Osteoblast (primary cell): Measurements from ENCODE around the gene COL24A1. TPM values are rescaled to one million over a fixed set of nuclear protein-coding genes. Genes with fewer than 3 reads are reported as not detected.

Source experiments
- DNase-seq: peaks from one replicate; pipeline ENCODE4 v3.0.0; 2011; ENCODE audit warnings: low spot score, mixed read lengths; ENCODE audit not compliant: insufficient read length; ENCODE audit errors: missing footprints
- H2AFZ ChIP-seq: 2 replicates; pipeline ENCODE4 v1.6.0; 2011; ENCODE audit warnings: mild to moderate bottlenecking, low read length
- H3K27ac ChIP-seq: 2 replicates; pipeline ENCODE4 v1.5.1; 2011; ENCODE audit warnings: mild to moderate bottlenecking, low read depth, low read length, moderate library complexity
- H3K27me3 ChIP-seq: 2 replicates; pipeline ENCODE4 v1.6.0; 2012; ENCODE audit warnings: mild to moderate bottlenecking, control low read depth, inconsistent platforms, low read length, moderate library complexity; ENCODE audit not compliant: insufficient read depth
- H3K36me3 ChIP-seq: 2 replicates; pipeline ENCODE4 v1.5.1; 2011; ENCODE audit warnings: mild to moderate bottlenecking, low read length, control low read depth, moderate library complexity; ENCODE audit not compliant: insufficient read depth
- H3K4me1 ChIP-seq: 2 replicates; pipeline ENCODE4 v1.5.1; 2011; ENCODE audit warnings: mild to moderate bottlenecking, low read length, control low read depth, moderate library complexity; ENCODE audit not compliant: insufficient read depth
- H3K4me2 ChIP-seq: 2 replicates; pipeline ENCODE4 v1.6.0; 2011; ENCODE audit warnings: mild to moderate bottlenecking, low read length; ENCODE audit not compliant: insufficient read depth
- H3K4me3 ChIP-seq: fragments of 200-600 bp; sonication (generic); 3 replicates; pipeline ENCODE4 v1.5.1; 2012; ENCODE audit warnings: mild to moderate bottlenecking, low read length, inconsistent platforms; ENCODE audit not compliant: insufficient read depth
- H3K79me2 ChIP-seq: 2 replicates; pipeline ENCODE4 v1.6.0; 2012; ENCODE audit warnings: mild to moderate bottlenecking, low read length, control low read depth, inconsistent platforms; ENCODE audit not compliant: insufficient read depth
- H3K9me3 ChIP-seq: 2 replicates; pipeline ENCODE4 v1.5.1; 2011; ENCODE audit warnings: low read depth, low read length, control low read depth
- H4K20me1 ChIP-seq: 2 replicates; pipeline ENCODE4 v1.6.0; 2012; ENCODE audit warnings: mild to moderate bottlenecking, low read length, control low read depth; ENCODE audit not compliant: insufficient read depth
- CTCF ChIP-seq: IDR thresholded peaks from 2 replicates; pipeline ENCODE4 v1.5.1; 2011; ENCODE audit warnings: mild to moderate bottlenecking, low read depth, low read length, moderate library complexity; ENCODE audit errors: extremely low read depth
- total RNA-seq: library from RNA; depleted of rRNA; stranded (reverse); fragments of >200 nt; gene quantifications from 2 replicates; pipeline ENCODE4 v1.2.3, GENCODE V29; 2012

COL24A1 gene
- total RNA-seq, 1 donor = 1.1 TPM

- Histone ChIP-seq H2AFZ (no peak overlapping the region), H3K27me3 (peaks cover 6% of the 10 kb centered on the region), H3K4me2 (no peak overlapping the region), H3K4me1 (peaks cover 26% of the 10 kb centered on the region), H3K36me3 (no peaks in the 10 kb centered on the region), H3K27ac (no peak overlapping the region), H3K9me3 (no peaks in the 10 kb centered on the region), H3K4me3 (no peak overlapping the region), H3K79me2 (no peaks in the 10 kb centered on the region), H4K20me1 (no peaks in the 10 kb centered on the region)
- no peak for TF ChIP-seq CTCF
- DNase-seq = no peak
Observed at GRCh38 chr1:86069757-86070145, 86.8 kb downstream of the COL24A1 start.

- TF ChIP-seq CTCF = no peak
- H3K27ac ChIP-seq = peak overlapping the region; percentile 6
- H3K4me3 ChIP-seq = no peak overlapping the region
- no peaks in the 10 kb centered on the region for H3K79me2 ChIP-seq
- peaks cover 26% of the 10 kb centered on the region for H3K4me1 ChIP-seq
- no peak for DNase-seq
- H3K9me3 ChIP-seq = no peaks in the 10 kb centered on the region
- no peaks in the 10 kb centered on the region for H3K36me3 ChIP-seq
- no peaks in the 10 kb centered on the region for H4K20me1 ChIP-seq
- peaks cover 6% of the 10 kb centered on the region for H3K27me3 ChIP-seq
- H2AFZ ChIP-seq = peak overlapping the region; percentile 32
- H3K4me2 ChIP-seq = peak overlapping the region; percentile 29
Observed at GRCh38 chr1:86068841-86069756, 87.5 kb downstream of the COL24A1 start.

GRCh38 chr1:86068271-86068721 lies 88.3 kb downstream of the COL24A1 start:
- Histone ChIP-seq H3K9me3 (no peaks in the 10 kb centered on the region), H2AFZ (peak overlapping the region; percentile 32), H3K4me1 (peaks cover 26% of the 10 kb centered on the region), H4K20me1 (no peaks in the 10 kb centered on the region), H3K79me2 (no peaks in the 10 kb centered on the region), H3K27ac (peak overlapping the region; percentile 28), H3K4me2 (peak overlapping the region; percentile 27), H3K4me3 (no peak overlapping the region), H3K36me3 (no peaks in the 10 kb centered on the region), H3K27me3 (peaks cover 6% of the 10 kb centered on the region)
- no peak for TF ChIP-seq CTCF
- no peak for DNase-seq

- Histone ChIP-seq H3K36me3 (no peaks in the 10 kb centered on the region), H3K4me1 (peaks cover 27% of the 10 kb centered on the region), H2AFZ (no peak overlapping the region), H3K9me3 (no peaks in the 10 kb centered on the region), H3K27ac (no peak overlapping the region), H3K79me2 (no peaks in the 10 kb centered on the region), H4K20me1 (no peaks in the 10 kb centered on the region), H3K4me3 (no peak overlapping the region), H3K4me2 (peak overlapping the region; percentile 27), H3K27me3 (peaks cover 5% of the 10 kb centered on the region)
- DNase-seq = no peak
- TF ChIP-seq CTCF = no peak
Observed at GRCh38 chr1:86067626-86068025, 88.9 kb downstream of the COL24A1 start.
